Stomach (tissue), 4 donors: ENCODE data around the gene OR1L4.

ENCODE experiments used
- POLR2A ChIP-seq, 4 donors: fragments of 450-650 bp; IDR thresholded peaks; one replicate each; pipeline ENCODE4 v1.6.1; 2016; ENCODE audit warnings: antibody characterized with exemption in 4 of 4, control low read depth in 2 of 4, mild to moderate bottlenecking in 1 of 4, moderate library complexity in 1 of 4
- TF ChIP-seq, protein P1 (sequence below), 7 experiments: fragments of 450-650 bp in 4 of 7; fragments of 200-600 bp in 3 of 7; sonication (generic) in 3 of 7; IDR thresholded peaks; one replicate each; pipeline ENCODE4 v1.5.1; 2016 to 2019; ENCODE audit warnings: antibody characterized with exemption in 7 of 7, control low read depth in 2 of 7, mild to moderate bottlenecking in 1 of 7

DNA sequence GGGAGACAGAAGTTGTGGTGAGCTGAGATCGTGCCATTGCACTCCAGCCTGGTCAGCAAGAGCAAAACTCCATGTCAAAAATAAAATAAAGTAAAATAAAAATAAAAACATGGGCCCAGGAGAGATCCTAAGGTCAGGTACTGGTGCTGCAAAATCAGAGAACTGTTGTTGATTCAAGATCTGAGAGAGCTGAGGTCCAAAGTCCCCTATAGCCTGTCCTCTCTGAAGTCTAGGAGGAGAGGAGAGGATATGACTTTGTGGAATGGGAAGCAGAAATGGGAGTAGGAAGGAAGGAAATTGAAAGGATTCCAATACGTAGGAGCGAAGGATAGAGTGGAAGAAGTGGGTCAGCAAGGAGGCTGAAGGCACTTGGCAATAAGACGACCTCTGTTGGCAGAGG is 4.6 kb upstream of the OR1L4 start:
- TF ChIP-seq, protein P1, sequence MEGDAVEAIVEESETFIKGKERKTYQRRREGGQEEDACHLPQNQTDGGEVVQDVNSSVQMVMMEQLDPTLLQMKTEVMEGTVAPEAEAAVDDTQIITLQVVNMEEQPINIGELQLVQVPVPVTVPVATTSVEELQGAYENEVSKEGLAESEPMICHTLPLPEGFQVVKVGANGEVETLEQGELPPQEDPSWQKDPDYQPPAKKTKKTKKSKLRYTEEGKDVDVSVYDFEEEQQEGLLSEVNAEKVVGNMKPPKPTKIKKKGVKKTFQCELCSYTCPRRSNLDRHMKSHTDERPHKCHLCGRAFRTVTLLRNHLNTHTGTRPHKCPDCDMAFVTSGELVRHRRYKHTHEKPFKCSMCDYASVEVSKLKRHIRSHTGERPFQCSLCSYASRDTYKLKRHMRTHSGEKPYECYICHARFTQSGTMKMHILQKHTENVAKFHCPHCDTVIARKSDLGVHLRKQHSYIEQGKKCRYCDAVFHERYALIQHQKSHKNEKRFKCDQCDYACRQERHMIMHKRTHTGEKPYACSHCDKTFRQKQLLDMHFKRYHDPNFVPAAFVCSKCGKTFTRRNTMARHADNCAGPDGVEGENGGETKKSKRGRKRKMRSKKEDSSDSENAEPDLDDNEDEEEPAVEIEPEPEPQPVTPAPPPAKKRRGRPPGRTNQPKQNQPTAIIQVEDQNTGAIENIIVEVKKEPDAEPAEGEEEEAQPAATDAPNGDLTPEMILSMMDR (IDR thresholded peaks at IDR 0.05): no peak
- TF ChIP-seq POLR2A (IDR thresholded peaks at IDR 0.05): no peak
